ENCODE measurements around the gene FHDC1.

FHDC1 gene

GRCh38 chr4:152996672-152997071, 60.5 kb downstream of the FHDC1 start:
- TF ChIP-seq CTCF (IDR thresholded peaks at IDR 0.05; ENCODE audit: insufficient read depth, missing control alignments) = no peak
- FAIRE-seq (no peak), DNase-seq (ENCODE audit: insufficient read length, low spot score) (no peak)

DNA sequence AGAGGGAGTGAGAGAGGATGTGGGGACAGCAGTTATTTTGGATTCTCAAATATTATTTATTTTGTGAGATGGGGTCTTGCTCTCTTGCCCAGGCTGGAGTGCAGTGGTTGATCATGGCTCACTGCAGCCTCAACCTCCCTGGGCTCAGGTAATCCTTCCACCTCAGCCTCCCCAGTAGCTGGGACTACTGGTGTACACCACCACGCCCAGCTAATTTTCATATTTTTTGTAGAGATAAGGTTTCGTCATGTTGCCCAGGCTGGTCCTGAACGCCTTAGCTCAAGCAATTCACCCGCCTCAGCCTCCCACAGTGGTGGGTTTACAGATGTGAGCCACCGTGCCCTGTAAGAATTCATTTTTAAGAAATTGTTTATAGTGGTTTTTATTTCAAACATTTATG, 61.2 kb downstream of the FHDC1 start:
- no peak for TF ChIP-seq CTCF (IDR thresholded peaks at IDR 0.05; ENCODE audit: insufficient read depth, missing control alignments)
- no peak for FAIRE-seq

DNA sequence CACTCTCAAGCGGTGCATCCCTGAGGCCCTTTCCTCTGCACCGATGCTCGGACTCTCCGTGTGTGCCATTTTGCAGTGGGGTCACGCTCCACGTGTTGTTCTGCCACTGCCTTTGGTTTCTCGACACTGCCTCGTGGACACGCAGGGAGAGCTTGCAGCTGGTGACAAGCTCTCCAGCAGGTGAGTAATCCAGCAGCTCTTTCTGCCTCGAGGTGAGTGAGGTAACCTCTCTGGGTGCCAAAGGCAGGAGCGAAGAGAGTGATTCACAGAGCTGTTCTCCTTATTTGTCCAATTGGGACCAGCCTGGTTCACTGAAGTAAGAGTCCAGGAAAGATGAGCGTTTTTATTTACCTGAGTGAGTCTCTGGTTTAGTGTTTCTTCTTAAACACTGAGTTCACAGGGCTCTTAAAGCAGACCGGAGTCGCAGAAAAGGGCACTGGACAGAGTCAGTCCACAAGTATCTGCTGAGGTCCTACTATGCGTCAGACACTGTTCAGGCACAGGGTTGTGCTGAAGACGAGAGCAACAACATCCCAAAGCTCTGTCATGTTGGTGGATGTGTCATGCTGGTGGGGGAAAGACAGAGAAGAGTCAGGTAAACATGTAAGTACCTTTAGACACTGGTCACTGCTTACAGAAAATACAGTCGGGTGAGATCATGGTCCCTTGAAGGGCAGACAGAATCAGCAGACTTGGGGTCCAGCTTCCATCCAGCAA, 61.8 kb downstream of the FHDC1 start:
- DNase-seq (ENCODE audit: insufficient read length, low spot score) (no peak), FAIRE-seq (no peak)
- no peak for TF ChIP-seq CTCF (IDR thresholded peaks at IDR 0.05; ENCODE audit: insufficient read depth, missing control alignments)

More for the DNA sequence above, 61.2 kb downstream of the FHDC1 start:
- no peak for DNase-seq (ENCODE audit: insufficient read length, low spot score)

DNA sequence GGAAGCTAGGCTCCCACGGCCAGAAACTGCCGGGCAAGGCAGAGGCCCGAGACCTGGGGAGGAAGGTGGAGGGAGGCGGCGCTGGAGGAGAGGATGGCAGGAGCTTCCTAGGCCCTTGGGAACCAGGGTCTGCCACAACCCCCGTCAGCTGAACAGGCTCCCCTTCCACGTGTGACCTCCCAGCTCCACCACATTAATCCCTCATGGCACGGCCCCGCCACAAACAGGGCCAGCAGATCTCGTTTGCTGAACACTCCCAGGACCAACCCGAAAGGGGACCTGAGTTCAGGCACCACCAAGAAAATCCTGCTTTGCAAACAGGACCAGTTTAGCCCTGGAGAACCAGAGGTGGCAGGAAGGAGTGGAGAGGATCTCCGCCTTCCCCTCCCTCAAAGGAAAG, 62.7 kb downstream of the FHDC1 start:
- no peak for DNase-seq (ENCODE audit: insufficient read length, low spot score)
- FAIRE-seq = no peak
- TF ChIP-seq CTCF (IDR thresholded peaks at IDR 0.05; ENCODE audit: insufficient read depth, missing control alignments) = no peak

GRCh38 chr4:152999346-153000075, 63.4 kb downstream of the FHDC1 start:
- FAIRE-seq (no peak), DNase-seq (ENCODE audit: insufficient read length, low spot score) (no peak)
- no peak for TF ChIP-seq CTCF (IDR thresholded peaks at IDR 0.05; ENCODE audit: insufficient read depth, missing control alignments)

- DNase-seq (ENCODE audit: insufficient read length, low spot score) (no peak), FAIRE-seq (no peak)
- no peak for TF ChIP-seq CTCF (IDR thresholded peaks at IDR 0.05; ENCODE audit: insufficient read depth, missing control alignments)
Observed at GRCh38 chr4:153000076-153000420, 63.9 kb downstream of the FHDC1 start.

DNA sequence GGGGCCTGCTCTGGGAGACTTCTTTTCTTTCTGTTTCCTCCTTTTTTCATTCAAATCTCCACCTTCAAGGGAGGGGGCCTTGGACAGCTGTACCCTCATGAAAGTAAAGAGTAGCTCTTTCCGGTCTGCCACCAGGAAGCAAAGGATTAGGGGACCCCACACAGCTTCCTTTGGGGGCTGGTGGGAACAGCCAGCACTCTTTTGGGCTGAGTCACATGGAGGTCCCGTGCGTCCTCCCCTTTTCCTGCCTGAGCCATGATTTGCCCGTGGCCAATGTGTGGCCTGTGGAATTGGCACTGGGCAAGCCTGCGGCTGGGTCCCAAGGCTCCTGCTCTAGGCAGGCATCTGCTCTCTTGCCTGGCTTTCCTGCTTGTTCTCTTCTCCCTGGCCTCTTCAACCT, 65.5 kb downstream of the FHDC1 start:
- TF ChIP-seq CTCF (IDR thresholded peaks at IDR 0.05; ENCODE audit: insufficient read depth, missing control alignments) = no peak
- FAIRE-seq (no peak), DNase-seq (ENCODE audit: insufficient read length, low spot score) (no peak)
